ENCODE results near the gene COL4A2.

DNA sequence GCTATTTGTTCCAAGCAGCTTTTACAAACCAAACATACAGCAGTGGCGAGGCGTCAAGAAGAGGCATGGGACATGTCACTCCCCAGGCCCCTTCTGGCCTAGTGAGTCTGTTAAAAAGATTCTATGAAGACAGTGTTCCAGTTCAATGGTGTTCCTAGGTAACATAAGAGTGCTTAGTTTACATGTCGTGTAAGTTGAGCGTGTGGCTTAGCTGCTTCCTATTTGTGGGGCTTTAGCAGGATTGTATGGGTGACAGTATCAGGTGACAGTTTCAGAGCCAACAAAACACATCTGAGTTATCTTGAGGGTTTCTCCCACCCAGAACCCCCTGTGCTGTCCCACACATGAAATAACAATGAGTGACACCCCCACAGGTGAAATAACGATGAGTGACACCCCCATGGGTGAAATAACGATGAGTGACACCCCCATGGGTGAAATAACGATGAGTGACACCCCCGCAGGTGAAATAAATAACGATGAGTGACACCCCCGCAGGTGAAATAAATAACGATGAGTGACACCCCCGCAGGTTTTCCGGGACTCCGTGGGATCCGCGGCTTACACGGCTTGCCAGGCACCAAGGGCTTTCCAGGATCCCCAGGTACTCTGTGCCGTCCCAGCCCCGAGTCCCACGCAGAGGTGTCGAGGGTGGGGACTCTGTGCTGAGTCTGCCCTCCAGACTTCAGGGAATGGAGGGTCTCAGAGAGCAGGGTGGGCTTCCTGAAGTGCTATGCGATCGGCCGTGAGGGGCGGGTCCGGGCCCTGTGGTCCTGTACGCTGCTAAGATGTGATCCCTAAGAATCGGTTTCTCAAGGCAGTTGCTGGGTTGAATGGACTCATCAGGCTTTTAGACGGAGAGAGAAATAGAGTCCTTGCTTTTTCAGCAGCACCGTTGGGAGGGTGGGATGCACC is 185.9 kb downstream of the COL4A2 start:
- TF ChIP-seq POLR2AphosphoS5 (IDR thresholded peaks at IDR 0.05; ENCODE audit: borderline replicate concordance, low read depth, low read length) = no peak
- TF ChIP-seq EZH2 (IDR thresholded peaks at IDR 0.05) = no peak
